GM18868 (cell line): Measurements from ENCODE around the gene FSCN2.
"Not testable (repeated sequence)": the region's sequence is repeated elsewhere in the genome, so short reads cannot be mapped to it uniquely, and the experiment has no call there.

Experiments used
- ATAC-seq: cut with Tn5 transposase; IDR thresholded peaks from one replicate; pipeline ENCODE4 v1.9.1; 2021; ENCODE audit warnings: mild to moderate bottlenecking, moderate library complexity; ENCODE audit not compliant: unreplicated experiment

The FSCN2 gene

GRCh38 chr17:81524039-81524864 lies 3.9 kb upstream of the FSCN2 start:
- ATAC-seq: no peak

- no peak for ATAC-seq
These were observed 3.4 kb upstream of the FSCN2 start for GRCh38 chr17:81524865-81525159.

DNA sequence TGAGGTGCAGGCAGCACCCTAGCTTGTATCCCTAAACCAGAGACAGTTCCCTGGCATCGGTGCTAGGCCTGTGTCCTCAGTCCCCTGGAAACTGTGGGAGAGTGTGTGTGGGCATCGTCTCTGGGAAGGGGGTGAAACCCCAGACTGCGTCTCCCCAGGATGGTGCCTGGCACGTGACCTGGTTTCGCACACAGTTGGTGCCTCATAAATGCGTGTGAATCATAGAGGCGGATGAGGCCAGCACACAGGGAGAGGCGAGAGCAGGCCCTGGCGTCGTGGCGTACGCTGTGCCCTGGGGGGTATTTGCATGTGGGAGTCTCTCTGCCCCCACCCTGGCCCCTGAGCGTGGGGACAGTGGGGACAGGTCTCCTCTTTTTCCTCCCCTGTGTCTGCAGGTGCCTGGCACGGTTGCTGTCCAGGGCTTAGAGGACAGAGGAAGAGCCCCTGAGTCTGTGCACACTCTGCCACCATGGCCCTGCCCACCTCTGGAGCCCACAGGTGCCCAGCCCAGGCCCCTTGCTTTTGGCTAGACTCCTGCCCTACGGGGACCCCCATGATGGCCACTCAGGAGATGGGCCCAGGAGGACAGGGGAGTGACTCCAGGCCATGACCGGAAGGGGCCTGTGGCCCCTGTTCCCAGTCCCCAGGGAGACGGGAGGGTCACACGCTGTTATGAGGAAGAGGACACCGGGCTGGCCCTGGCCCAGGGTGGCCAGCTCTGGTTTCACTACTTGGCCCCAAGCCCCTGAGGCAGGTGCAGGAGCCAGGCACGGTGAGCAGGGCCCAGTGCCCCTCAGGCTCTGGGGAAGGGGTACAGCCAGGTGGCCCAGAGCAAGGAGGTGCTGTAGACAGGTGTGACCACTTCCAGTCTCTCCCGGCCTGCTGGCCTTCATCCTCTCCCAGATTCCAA lies 1.3 kb upstream of the FSCN2 start:
- ATAC-seq: no peak

DNA sequence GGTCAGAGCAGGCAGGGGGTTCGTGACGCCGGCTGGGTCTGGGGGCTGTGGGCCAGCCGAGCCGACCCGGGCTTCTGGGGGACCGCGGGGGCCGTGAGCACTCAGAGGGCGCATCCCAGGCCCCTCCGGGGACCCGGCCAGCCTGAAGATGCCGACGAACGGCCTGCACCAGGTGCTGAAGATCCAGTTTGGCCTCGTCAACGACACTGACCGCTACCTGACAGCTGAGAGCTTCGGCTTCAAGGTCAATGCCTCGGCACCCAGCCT lies 140 bp downstream of the FSCN2 start:
- no peak for ATAC-seq

DNA sequence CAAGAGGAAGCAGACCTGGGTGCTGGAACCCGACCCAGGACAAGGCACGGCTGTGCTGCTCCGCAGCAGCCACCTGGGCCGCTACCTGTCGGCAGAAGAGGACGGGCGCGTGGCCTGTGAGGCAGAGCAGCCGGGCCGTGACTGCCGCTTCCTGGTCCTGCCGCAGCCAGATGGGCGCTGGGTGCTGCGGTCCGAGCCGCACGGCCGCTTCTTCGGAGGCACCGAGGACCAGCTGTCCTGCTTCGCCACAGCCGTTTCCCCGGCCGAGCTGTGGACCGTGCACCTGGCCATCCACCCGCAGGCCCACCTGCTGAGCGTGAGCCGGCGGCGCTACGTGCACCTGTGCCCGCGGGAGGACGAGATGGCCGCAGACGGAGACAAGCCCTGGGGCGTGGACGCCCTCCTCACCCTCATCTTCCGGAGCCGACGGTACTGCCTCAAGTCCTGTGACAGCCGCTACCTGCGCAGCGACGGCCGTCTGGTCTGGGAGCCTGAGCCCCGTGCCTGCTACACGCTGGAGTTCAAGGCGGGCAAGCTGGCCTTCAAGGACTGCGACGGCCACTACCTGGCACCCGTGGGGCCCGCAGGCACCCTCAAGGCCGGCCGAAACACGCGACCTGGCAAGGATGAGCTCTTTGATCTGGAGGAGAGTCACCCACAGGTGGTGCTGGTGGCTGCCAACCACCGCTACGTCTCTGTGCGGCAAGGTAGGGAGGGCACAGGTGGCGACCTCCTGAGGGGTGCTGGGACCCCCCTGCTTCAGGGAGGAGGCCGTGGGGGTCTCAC lies 667 bp downstream of the FSCN2 start:
- ATAC-seq: no peak

- no peak for ATAC-seq
These were observed 1.2 kb downstream of the FSCN2 start for GRCh38 chr17:81529437-81529803.

DNA sequence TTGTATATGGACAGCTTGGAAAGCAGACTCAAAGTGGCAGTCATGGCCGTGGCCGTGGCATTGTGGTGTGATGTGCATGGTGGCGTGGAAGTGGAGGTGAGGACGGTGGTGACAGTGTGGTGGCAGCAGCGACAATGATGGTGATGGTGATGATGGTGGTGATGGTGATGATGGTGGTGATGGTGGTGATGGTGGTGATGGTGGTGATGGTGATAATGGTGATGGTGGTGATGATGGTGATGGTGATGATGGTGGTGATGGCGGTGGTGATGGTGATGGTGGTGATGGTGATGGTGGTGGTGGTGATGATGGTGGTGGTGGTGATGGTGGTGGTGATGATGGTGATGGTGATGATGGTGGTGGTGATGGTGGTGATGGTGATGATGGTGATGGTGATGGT lies 2.8 kb downstream of the FSCN2 start:
- ATAC-seq: not testable (repeated sequence)

DNA sequence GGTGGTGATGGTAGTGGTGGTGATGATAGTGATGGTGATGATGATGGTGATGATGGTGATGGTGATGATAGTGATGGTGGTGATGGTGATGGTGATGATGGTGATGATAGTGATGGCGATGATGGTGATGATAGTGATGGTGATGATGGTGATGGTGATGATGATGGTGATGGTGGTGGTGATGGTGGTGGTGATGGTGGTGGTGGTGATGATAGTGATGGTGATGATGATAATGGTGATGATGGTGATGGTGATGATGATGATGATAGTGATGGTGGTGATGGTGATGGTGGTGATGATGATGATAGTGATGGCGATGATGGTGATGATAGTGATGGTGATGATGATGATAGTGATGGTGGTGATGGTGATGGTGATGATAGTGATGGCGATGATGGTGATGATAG lies 3.8 kb downstream of the FSCN2 start:
- not testable (repeated sequence) for ATAC-seq

- no peak for ATAC-seq
These were observed 4.5 kb downstream of the FSCN2 start for GRCh38 chr17:81532490-81533287.

GRCh38 chr17:81533339-81534141 lies 5.4 kb downstream of the FSCN2 start:
- ATAC-seq: no peak

GRCh38 chr17:81534157-81535006 lies 6.2 kb downstream of the FSCN2 start:
- ATAC-seq: no peak

GRCh38 chr17:81535007-81535328 lies 6.8 kb downstream of the FSCN2 start:
- no peak for ATAC-seq

DNA sequence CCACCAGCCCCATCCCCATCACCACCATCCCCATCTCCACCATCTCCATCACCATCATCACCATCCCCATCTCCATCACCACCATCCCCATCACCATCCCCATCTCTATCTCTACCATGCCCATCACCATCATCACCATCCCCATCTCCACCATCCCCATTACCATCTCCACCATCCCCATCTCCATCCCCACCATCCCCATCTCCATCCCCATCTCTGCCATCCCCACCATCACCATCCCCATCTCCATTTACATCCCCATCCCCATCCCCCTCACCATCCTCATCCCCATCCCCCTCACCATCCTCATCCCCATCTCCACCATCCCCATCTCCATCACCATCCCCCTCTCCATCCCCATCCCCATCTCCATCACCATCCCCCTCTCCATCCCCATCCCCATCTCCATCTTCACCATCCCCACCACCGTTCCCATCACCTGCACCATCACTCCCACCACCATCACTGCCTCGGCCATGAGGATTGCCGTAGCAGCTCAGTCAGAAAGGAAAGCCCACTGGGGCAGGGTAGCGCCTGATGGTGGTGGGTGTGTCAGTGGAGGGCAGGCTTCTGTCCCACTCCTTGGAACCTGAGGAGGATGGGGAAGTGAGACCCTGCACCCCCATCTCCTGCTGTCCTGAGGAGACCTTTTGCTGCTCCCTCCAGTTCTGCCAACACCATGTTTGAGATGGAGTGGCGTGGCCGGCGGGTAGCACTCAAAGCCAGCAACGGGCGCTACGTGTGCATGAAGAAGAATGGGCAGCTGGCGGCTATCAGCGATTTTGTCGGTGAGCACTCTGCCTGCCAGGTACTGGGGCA lies 7.5 kb downstream of the FSCN2 start:
- no peak for ATAC-seq

GRCh38 chr17:81536299-81537290 lies 8.4 kb downstream of the FSCN2 start:
- ATAC-seq: no peak

DNA sequence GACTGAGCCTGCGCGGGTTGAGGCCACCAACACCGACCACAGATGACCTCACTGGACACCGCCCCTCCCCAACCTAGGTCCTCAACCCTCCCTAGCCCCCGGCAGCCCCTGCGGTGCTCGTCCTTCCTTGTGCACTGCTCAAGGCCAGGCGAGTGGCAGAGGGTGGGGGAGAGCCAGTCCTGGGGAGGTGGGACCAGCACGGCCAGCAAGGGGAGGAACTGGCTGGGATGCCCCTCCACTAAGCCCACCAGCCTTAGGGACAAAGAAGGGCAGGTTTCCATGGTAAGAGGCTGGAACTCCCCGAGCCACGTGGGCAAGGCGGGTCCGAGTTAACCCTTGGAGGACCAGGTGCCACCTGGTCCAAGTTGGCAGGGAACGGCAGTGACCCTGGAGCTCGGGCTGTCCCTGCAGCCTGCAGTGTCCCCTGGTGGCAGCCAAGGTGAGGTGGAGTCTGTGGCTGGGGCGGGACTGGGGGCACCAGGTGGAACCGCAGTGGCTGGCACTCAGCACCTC lies 9.2 kb downstream of the FSCN2 start:
- ATAC-seq: no peak

- no peak for ATAC-seq
These were observed 9.8 kb downstream of the FSCN2 start for GRCh38 chr17:81537856-81538555.
